Measurements from ENCODE around the gene LMF1.

Gene LMF1

GRCh38 chr16:835373-835772 is 135.4 kb downstream of the LMF1 start:
- Mint-ChIP-seq H3K4me1 (no peaks in the 10 kb centered on the region), H3K36me3 (no peaks in the 10 kb centered on the region), H3K27ac (no peak overlapping the region), H3K4me3 (no peak overlapping the region), H3K27me3 (peaks cover 2% of the 10 kb centered on the region), H3K9me3 (peaks cover 7% of the 10 kb centered on the region)
- no peak for ATAC-seq (ENCODE audit: low read depth)
- DNase-seq (ENCODE audit: low spot score in 2 of 2): no peak

DNA sequence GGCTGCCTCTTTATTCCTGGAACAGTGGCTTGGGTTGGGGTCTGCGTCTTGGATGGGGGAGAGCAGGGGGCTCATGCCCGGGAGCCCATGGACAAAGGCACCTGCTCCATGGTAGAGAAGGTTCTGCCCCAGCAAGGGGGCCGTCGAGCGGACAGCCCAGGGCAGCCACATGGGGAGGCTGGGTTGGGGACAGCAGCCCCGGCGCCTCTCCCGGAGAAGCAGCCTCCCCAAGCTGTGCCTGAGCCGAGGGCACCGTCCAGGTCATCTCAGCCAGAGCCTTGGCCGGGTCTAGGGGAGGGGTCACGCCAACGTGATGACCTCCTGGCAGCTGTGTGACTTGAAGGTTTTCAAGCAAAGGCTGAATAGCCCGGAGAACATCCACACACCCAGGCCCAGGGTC is 137.4 kb downstream of the LMF1 start:
- H3K27ac Mint-ChIP-seq: no peak overlapping the region

GRCh38 chr16:832652-833336 is 138.0 kb downstream of the LMF1 start:
- Mint-ChIP-seq H3K4me1 (no peaks in the 10 kb centered on the region), H3K9me3 (peaks cover 5% of the 10 kb centered on the region), H3K27ac (no peak overlapping the region), H3K27me3 (peaks cover 6% of the 10 kb centered on the region), H3K36me3 (no peaks in the 10 kb centered on the region), H3K4me3 (no peak overlapping the region)
- DNase-seq (ENCODE audit: low spot score in 2 of 2) (no peak), ATAC-seq (ENCODE audit: low read depth) (no peak)

More for the DNA sequence above, 137.4 kb downstream of the LMF1 start:
- peaks cover 6% of the 10 kb centered on the region for H3K27me3 Mint-ChIP-seq
- no peak for DNase-seq (ENCODE audit: low spot score in 2 of 2)
- peaks cover 5% of the 10 kb centered on the region for H3K9me3 Mint-ChIP-seq
- no peak overlapping the region for H3K4me3 Mint-ChIP-seq
- ATAC-seq (ENCODE audit: low read depth): no peak
- H3K4me1 Mint-ChIP-seq: no peaks in the 10 kb centered on the region
- no peaks in the 10 kb centered on the region for H3K36me3 Mint-ChIP-seq

- Mint-ChIP-seq H3K36me3 (no peaks in the 10 kb centered on the region), H3K4me1 (no peaks in the 10 kb centered on the region), H3K27me3 (peaks cover 6% of the 10 kb centered on the region), H3K4me3 (no peak overlapping the region), H3K27ac (no peak overlapping the region), H3K9me3 (peaks cover 5% of the 10 kb centered on the region)
- no peak for DNase-seq (ENCODE audit: low spot score in 2 of 2)
- no peak for ATAC-seq (ENCODE audit: low read depth)
Observed at GRCh38 chr16:831571-832413, 139.0 kb downstream of the LMF1 start.

GRCh38 chr16:830871-831570 is 139.8 kb downstream of the LMF1 start:
- Mint-ChIP-seq H3K27ac (no peak overlapping the region), H3K36me3 (no peaks in the 10 kb centered on the region), H3K9me3 (no peaks in the 10 kb centered on the region), H3K4me1 (no peaks in the 10 kb centered on the region), H3K27me3 (peaks cover 6% of the 10 kb centered on the region), H3K4me3 (no peak overlapping the region)
- DNase-seq (ENCODE audit: low spot score in 2 of 2) (no peak), ATAC-seq (ENCODE audit: low read depth) (no peak)

GRCh38 chr16:830107-830870 is 140.5 kb downstream of the LMF1 start:
- Mint-ChIP-seq H3K9me3 (no peaks in the 10 kb centered on the region), H3K4me3 (no peak overlapping the region), H3K27ac (no peak overlapping the region), H3K27me3 (peaks cover 6% of the 10 kb centered on the region), H3K4me1 (no peaks in the 10 kb centered on the region), H3K36me3 (no peaks in the 10 kb centered on the region)
- no peak for DNase-seq (ENCODE audit: low spot score in 2 of 2)
- ATAC-seq (ENCODE audit: low read depth): no peak

- Mint-ChIP-seq H3K4me1 (no peaks in the 10 kb centered on the region), H3K9me3 (no peaks in the 10 kb centered on the region), H3K36me3 (no peaks in the 10 kb centered on the region), H3K27ac (no peak overlapping the region), H3K4me3 (no peak overlapping the region), H3K27me3 (peaks cover 6% of the 10 kb centered on the region)
- DNase-seq (ENCODE audit: low spot score in 2 of 2) (no peak), ATAC-seq (ENCODE audit: low read depth) (no peak)
Observed at GRCh38 chr16:828891-829290, 141.9 kb downstream of the LMF1 start.

- Mint-ChIP-seq H3K36me3 (no peaks in the 10 kb centered on the region), H3K4me3 (no peak overlapping the region), H3K4me1 (no peaks in the 10 kb centered on the region), H3K27me3 (peaks cover 8% of the 10 kb centered on the region), H3K9me3 (no peaks in the 10 kb centered on the region), H3K27ac (no peak overlapping the region)
- DNase-seq (ENCODE audit: low spot score in 2 of 2) (no peak), ATAC-seq (ENCODE audit: low read depth) (no peak)
Observed at GRCh38 chr16:827513-827912, 143.3 kb downstream of the LMF1 start.

GRCh38 chr16:825341-826061 is 145.3 kb downstream of the LMF1 start:
- Mint-ChIP-seq H3K4me1 (no peaks in the 10 kb centered on the region), H3K27ac (no peak overlapping the region), H3K36me3 (no peaks in the 10 kb centered on the region), H3K9me3 (no peaks in the 10 kb centered on the region), H3K27me3 (peaks cover 13% of the 10 kb centered on the region), H3K4me3 (no peak overlapping the region)
- no peak for ATAC-seq (ENCODE audit: low read depth)
- no peak for DNase-seq (ENCODE audit: low spot score in 2 of 2)

DNA sequence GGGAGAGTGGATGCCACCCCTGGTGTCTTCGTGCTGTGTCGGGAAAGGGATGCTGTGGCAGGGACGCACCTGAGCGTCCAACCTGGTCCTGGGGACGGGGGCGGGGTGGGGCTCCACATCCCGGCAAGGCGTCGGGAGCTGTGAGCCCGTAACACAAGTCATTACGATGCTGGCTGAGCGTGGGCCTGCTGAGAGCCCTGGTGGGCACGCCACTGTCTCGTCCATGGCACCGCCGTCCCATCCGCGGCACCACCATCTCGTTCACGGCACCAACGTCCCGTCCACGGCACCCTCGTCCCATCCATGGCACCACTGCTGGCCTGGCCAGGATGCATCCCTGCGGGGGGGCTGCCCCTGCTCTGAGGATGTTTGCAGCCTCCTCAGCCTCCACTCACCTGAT is 146.2 kb downstream of the LMF1 start:
- Mint-ChIP-seq H3K27ac (no peak overlapping the region), H3K4me3 (no peak overlapping the region), H3K36me3 (no peaks in the 10 kb centered on the region), H3K9me3 (no peaks in the 10 kb centered on the region), H3K27me3 (peaks cover 10% of the 10 kb centered on the region), H3K4me1 (peaks cover 4% of the 10 kb centered on the region)
- DNase-seq (ENCODE audit: low spot score in 2 of 2) (no peak), ATAC-seq (ENCODE audit: low read depth) (no peak)

- H3K4me3 Mint-ChIP-seq: no peak overlapping the region
- peaks cover 9% of the 10 kb centered on the region for H3K27me3 Mint-ChIP-seq
- H3K27ac Mint-ChIP-seq: no peak overlapping the region
- no peaks in the 10 kb centered on the region for H3K9me3 Mint-ChIP-seq
- ATAC-seq (ENCODE audit: low read depth) (no peak), DNase-seq (ENCODE audit: low spot score in 2 of 2) (no peak)
- no peaks in the 10 kb centered on the region for H3K36me3 Mint-ChIP-seq
- H3K4me1 Mint-ChIP-seq: peaks cover 5% of the 10 kb centered on the region
Observed at GRCh38 chr16:824194-824593, 146.6 kb downstream of the LMF1 start.

DNA sequence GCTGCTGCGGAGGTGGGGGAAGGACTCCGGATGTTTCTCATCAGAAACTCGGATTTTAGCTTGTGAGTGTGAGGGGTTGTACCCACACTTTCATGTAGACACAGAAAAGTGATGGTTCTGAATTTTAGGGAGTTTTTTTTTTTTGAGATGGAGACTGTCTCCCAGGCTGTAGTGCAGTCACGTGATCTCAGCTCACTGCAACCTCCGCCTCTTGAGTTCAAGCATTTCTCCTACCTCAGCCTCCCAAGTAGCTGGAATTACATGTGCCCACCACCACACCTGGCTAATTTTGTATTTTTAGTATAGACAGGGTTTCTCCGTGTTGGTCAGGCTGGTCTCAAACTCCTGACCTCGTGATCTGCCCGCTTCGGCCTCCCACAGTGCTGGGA is 147.9 kb downstream of the LMF1 start:
- no peak overlapping the region for H3K4me3 Mint-ChIP-seq
- peaks cover 5% of the 10 kb centered on the region for H3K4me1 Mint-ChIP-seq
- H3K36me3 Mint-ChIP-seq: no peaks in the 10 kb centered on the region
- H3K27ac Mint-ChIP-seq: no peak overlapping the region
- ATAC-seq (ENCODE audit: low read depth) (no peak), DNase-seq (ENCODE audit: low spot score in 2 of 2) (no peak)
- no peaks in the 10 kb centered on the region for H3K9me3 Mint-ChIP-seq
- H3K27me3 Mint-ChIP-seq: peaks cover 9% of the 10 kb centered on the region

DNA sequence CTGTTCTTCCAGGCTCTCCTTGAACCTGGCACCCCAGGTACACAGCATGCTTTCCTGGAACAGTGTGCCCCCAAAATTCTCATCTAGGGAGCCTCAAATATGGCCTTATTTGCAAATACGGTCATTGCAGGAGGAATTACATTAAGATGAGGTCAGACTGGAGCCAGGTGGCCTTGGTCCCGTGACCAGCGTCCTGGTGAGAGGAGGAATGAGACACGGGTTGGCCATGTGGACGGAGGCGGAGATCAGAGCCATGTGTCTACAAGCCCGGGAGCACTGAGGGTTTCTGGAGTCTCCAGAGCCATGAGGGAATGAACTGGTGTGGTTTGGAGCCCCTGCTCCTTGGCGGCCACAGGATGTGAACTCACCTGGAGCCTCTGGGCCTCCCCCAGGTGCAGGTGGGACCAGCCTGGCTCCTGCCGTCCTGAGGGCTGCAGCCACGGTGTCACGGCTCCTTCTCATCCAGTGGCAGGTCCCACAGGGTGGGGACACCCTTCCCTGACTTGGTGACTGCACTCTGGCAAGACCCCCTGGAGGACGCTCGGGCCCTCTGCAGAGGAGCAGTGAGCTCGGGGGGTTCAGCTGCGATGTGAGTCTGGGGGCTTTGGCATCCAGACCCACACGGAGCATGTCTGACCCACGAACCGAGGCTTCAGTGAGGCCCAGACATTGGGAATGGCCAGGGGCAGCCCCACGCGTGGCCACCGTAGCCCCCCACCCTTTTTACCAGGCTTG is 148.4 kb downstream of the LMF1 start:
- no peaks in the 10 kb centered on the region for H3K9me3 Mint-ChIP-seq
- no peak overlapping the region for H3K4me3 Mint-ChIP-seq
- peaks cover 5% of the 10 kb centered on the region for H3K4me1 Mint-ChIP-seq
- DNase-seq (ENCODE audit: low spot score in 2 of 2) (no peak), ATAC-seq (ENCODE audit: low read depth) (no peak)
- H3K27me3 Mint-ChIP-seq: peaks cover 9% of the 10 kb centered on the region
- H3K27ac Mint-ChIP-seq: no peak overlapping the region
- H3K36me3 Mint-ChIP-seq: no peaks in the 10 kb centered on the region
